ENCODE data around the gene UVRAG.

The UVRAG gene

GRCh38 chr11:75802021-75802912 lies 12.7 kb upstream of the UVRAG start:
- no peak for DNase-seq (ENCODE audit: low read depth)
- H3K4me3 ChIP-seq (ENCODE audit: low read depth, low read length): no peak overlapping the region

- no peak overlapping the region for H3K4me3 ChIP-seq (ENCODE audit: low read depth, low read length)
- DNase-seq (ENCODE audit: low read depth): no peak
Measured at GRCh38 chr11:75802913-75803820, 11.8 kb upstream of the UVRAG start.

- no peak for DNase-seq (ENCODE audit: low read depth)
Measured at GRCh38 chr11:75809111-75809510, 5.9 kb upstream of the UVRAG start.

GRCh38 chr11:75809991-75810390 lies 5.0 kb upstream of the UVRAG start:
- no peak for DNase-seq (ENCODE audit: low read depth)
- H3K4me3 ChIP-seq (ENCODE audit: low read depth, low read length): no peak overlapping the region

More at GRCh38 chr11:75809111-75809510, 5.9 kb upstream of the UVRAG start:
- no peak overlapping the region for H3K4me3 ChIP-seq (ENCODE audit: low read depth, low read length)

- no peak overlapping the region for H3K4me3 ChIP-seq (ENCODE audit: low read depth, low read length)
- no peak for DNase-seq (ENCODE audit: low read depth)
Measured at GRCh38 chr11:75810637-75811390, 4.2 kb upstream of the UVRAG start.

- DNase-seq (ENCODE audit: low read depth): no peak
- H3K4me3 ChIP-seq (ENCODE audit: low read depth, low read length): no peak overlapping the region
Measured at GRCh38 chr11:75811485-75811884, 3.5 kb upstream of the UVRAG start.

- H3K4me3 ChIP-seq (ENCODE audit: low read depth, low read length): no peak overlapping the region
- DNase-seq (ENCODE audit: low read depth): no peak
Measured at GRCh38 chr11:75812542-75813040, 2.4 kb upstream of the UVRAG start.

GRCh38 chr11:75813124-75813523 lies 1.9 kb upstream of the UVRAG start:
- no peak overlapping the region for H3K4me3 ChIP-seq (ENCODE audit: low read depth, low read length)
- DNase-seq (ENCODE audit: low read depth): no peak

- no peak overlapping the region for H3K4me3 ChIP-seq (ENCODE audit: low read depth, low read length)
- DNase-seq (ENCODE audit: low read depth): no peak
Measured at GRCh38 chr11:75813622-75814039, 1.4 kb upstream of the UVRAG start.

- H3K4me3 ChIP-seq (ENCODE audit: low read depth, low read length): peak overlapping the region; percentile 95
- DNase-seq (ENCODE audit: low read depth): no peak
Measured at GRCh38 chr11:75814363-75814676, 690 bp upstream of the UVRAG start.

- no peak for DNase-seq (ENCODE audit: low read depth)
- peak overlapping the region; percentile 95 for H3K4me3 ChIP-seq (ENCODE audit: low read depth, low read length)
Measured at GRCh38 chr11:75815345-75816168, 547 bp downstream of the UVRAG start.

GRCh38 chr11:75816561-75817239 lies 1.7 kb downstream of the UVRAG start:
- H3K4me3 ChIP-seq (ENCODE audit: low read depth, low read length): peak overlapping the region; percentile 95

GRCh38 chr11:75820645-75821044 lies 5.6 kb downstream of the UVRAG start:
- no peak for DNase-seq (ENCODE audit: low read depth)
- H3K4me3 ChIP-seq (ENCODE audit: low read depth, low read length): no peak overlapping the region

More at GRCh38 chr11:75816561-75817239, 1.7 kb downstream of the UVRAG start:
- DNase-seq (ENCODE audit: low read depth): no peak

- no peak for DNase-seq (ENCODE audit: low read depth)
- no peak overlapping the region for H3K4me3 ChIP-seq (ENCODE audit: low read depth, low read length)
Measured at GRCh38 chr11:75821202-75821601, 6.2 kb downstream of the UVRAG start.

GRCh38 chr11:75822541-75822940 lies 7.5 kb downstream of the UVRAG start:
- no peak overlapping the region for H3K4me3 ChIP-seq (ENCODE audit: low read depth, low read length)
- DNase-seq (ENCODE audit: low read depth): no peak

- DNase-seq (ENCODE audit: low read depth): no peak
- H3K4me3 ChIP-seq (ENCODE audit: low read depth, low read length): no peak overlapping the region
Measured at GRCh38 chr11:75823415-75823814, 8.4 kb downstream of the UVRAG start.

GRCh38 chr11:75823946-75824345 lies 8.9 kb downstream of the UVRAG start:
- no peak overlapping the region for H3K4me3 ChIP-seq (ENCODE audit: low read depth, low read length)
- DNase-seq (ENCODE audit: low read depth): no peak
